Neural progenitor cell (in vitro differentiated cells): ENCODE results near the gene GPM6B. TPM values are rescaled to one million over a fixed set of nuclear protein-coding genes. Genes with fewer than 3 reads are reported as not detected.

Source experiments
- DNase-seq: peaks from one replicate; pipeline ENCODE4 v3.0.0-alpha.2; 2016; ENCODE audit warnings: low spot score
- H2AFZ ChIP-seq: fragments of 200-600 bp; sonication (generic); replicated peaks from 2 replicates; pipeline ENCODE4 v1.6.1; 2016; ENCODE audit warnings: antibody characterized with exemption
- H3F3A ChIP-seq: fragments of 200-600 bp; sonication (generic); 2 replicates; pipeline ENCODE4 v1.6.1; 2016; ENCODE audit warnings: antibody characterized with exemption, low read depth
- H3K27ac ChIP-seq: fragments of 200-600 bp; sonication (generic); 2 replicates; pipeline ENCODE4 v1.5.1; 2016; ENCODE audit warnings: mild to moderate bottlenecking
- H3K27me3 ChIP-seq: fragments of 200-600 bp; sonication (generic); 2 replicates; pipeline ENCODE4 v1.6.1; 2016; ENCODE audit warnings: mild to moderate bottlenecking, moderate library complexity
- H3K36me3 ChIP-seq: fragments of 200-600 bp; sonication (generic); 2 replicates; pipeline ENCODE4 v1.5.1; 2016
- H3K4me1 ChIP-seq: fragments of 200-600 bp; sonication (generic); 2 replicates; pipeline ENCODE4 v1.6.1; 2016; ENCODE audit warnings: mixed run types
- H3K4me2 ChIP-seq: fragments of 200-600 bp; sonication (generic); 2 replicates; pipeline ENCODE4 v1.6.1; 2016
- H3K4me3 ChIP-seq: fragments of 200-600 bp; sonication (generic); 2 replicates; pipeline ENCODE4 v1.5.1; 2016
- H3K79me2 ChIP-seq: fragments of 200-600 bp; sonication (generic); 2 replicates; pipeline ENCODE4 v1.6.1; 2016; ENCODE audit warnings: low read depth
- H3K9ac ChIP-seq: fragments of 200-600 bp; sonication (generic); 2 replicates; pipeline ENCODE4 v1.6.1; 2016
- H3K9me3 ChIP-seq: fragments of 200-600 bp; sonication (generic); 2 replicates; pipeline ENCODE4 v1.5.1; 2016; ENCODE audit warnings: low read depth
- H4K20me1 ChIP-seq: fragments of 200-600 bp; sonication (generic); 2 replicates; pipeline ENCODE4 v1.6.1; 2016; ENCODE audit warnings: low read depth
- H3K27ac Mint-ChIP-seq: 3 replicates; pipeline ENCODE4 v1.8.0; 2021; ENCODE audit warnings: mixed read lengths
- H3K27me3 Mint-ChIP-seq: 2 replicates; pipeline ENCODE4 v1.8.0; 2022; ENCODE audit warnings: low read depth, mild to moderate bottlenecking, inconsistent platforms, moderate library complexity, mixed read lengths; ENCODE audit not compliant: insufficient read depth
- H3K36me3 Mint-ChIP-seq: 3 replicates; pipeline ENCODE4 v1.8.0; 2021; ENCODE audit warnings: mixed read lengths
- H3K4me1 Mint-ChIP-seq: 3 replicates; pipeline ENCODE4 v1.8.0; 2021; ENCODE audit warnings: mixed read lengths
- H3K4me3 Mint-ChIP-seq: 3 replicates; pipeline ENCODE4 v1.8.0; 2021; ENCODE audit warnings: mild to moderate bottlenecking, moderate library complexity, mixed read lengths
- H3K9me3 Mint-ChIP-seq: 3 replicates; pipeline ENCODE4 v1.8.0; 2020; ENCODE audit warnings: mixed read lengths
- CTCF ChIP-seq: fragments of 200-600 bp; sonication (generic); IDR thresholded peaks from 2 replicates; pipeline ENCODE4 v1.5.1; 2017; ENCODE audit warnings: antibody characterized with exemption, mild to moderate bottlenecking
- EZH2 ChIP-seq: fragments of 200-600 bp; sonication (generic); IDR thresholded peaks from 2 replicates; pipeline ENCODE4 v1.6.1; 2017; ENCODE audit warnings: antibody characterized with exemption, mild to moderate bottlenecking, moderate library complexity
- EZH2phosphoT487 ChIP-seq: fragments of 200-600 bp; sonication (generic); IDR thresholded peaks from 2 replicates; pipeline ENCODE4 v1.6.1; 2017; ENCODE audit warnings: antibody characterized with exemption
- total RNA-seq: library from RNA; depleted of rRNA; stranded (reverse); fragments of >200 nt; gene quantifications from 2 replicates; pipeline ENCODE4 v1.2.3, GENCODE V29; 2015; ENCODE audit warnings: low replicate concordance

The GPM6B gene
- total RNA-seq, 1 donor from 2014 or later: 69.2 TPM

- no peaks in the 10 kb centered on the region for H3K79me2 ChIP-seq
- no peaks in the 10 kb centered on the region for H3K9me3 ChIP-seq
- Mint-ChIP-seq H3K27me3 (no peaks in the 10 kb centered on the region), H3K4me1 (peaks cover 39% of the 10 kb centered on the region), H3K9me3 (peaks cover 2% of the 10 kb centered on the region), H3K36me3 (peaks cover 10% of the 10 kb centered on the region), H3K4me3 (no peak overlapping the region), H3K27ac (no peak overlapping the region)
- TF ChIP-seq EZH2 (no peak), CTCF (no peak), EZH2phosphoT487 (no peak)
- H3K4me1 ChIP-seq: peaks cover 9% of the 10 kb centered on the region
- DNase-seq: no peak
- H3K36me3 ChIP-seq: no peaks in the 10 kb centered on the region
- no peak overlapping the region for H3K9ac ChIP-seq
- H4K20me1 ChIP-seq: no peaks in the 10 kb centered on the region
- H3F3A ChIP-seq: no peaks in the 10 kb centered on the region
- no peaks in the 10 kb centered on the region for H3K27me3 ChIP-seq
- H3K4me3 ChIP-seq: no peak overlapping the region
- no peak overlapping the region for H3K27ac ChIP-seq
- H3K4me2 ChIP-seq: no peak overlapping the region
- H2AFZ ChIP-seq: no peak overlapping the region
Observed at GRCh38 chrX:13793897-13794296, 23.0 kb downstream of the GPM6B start.

GRCh38 chrX:13791559-13791958 is 25.3 kb downstream of the GPM6B start:
- no peaks in the 10 kb centered on the region for H4K20me1 ChIP-seq
- no peaks in the 10 kb centered on the region for H3K36me3 ChIP-seq
- no peak overlapping the region for H2AFZ ChIP-seq
- H3K27me3 ChIP-seq: no peaks in the 10 kb centered on the region
- peaks cover 9% of the 10 kb centered on the region for H3K4me1 ChIP-seq
- Mint-ChIP-seq H3K4me3 (peak overlapping the region; percentile 36), H3K36me3 (peaks cover 3% of the 10 kb centered on the region), H3K27ac (peak overlapping the region; percentile 99), H3K9me3 (peaks cover 2% of the 10 kb centered on the region), H3K4me1 (peaks cover 39% of the 10 kb centered on the region), H3K27me3 (no peaks in the 10 kb centered on the region)
- H3K9ac ChIP-seq: no peak overlapping the region
- TF ChIP-seq CTCF (no peak), EZH2 (no peak), EZH2phosphoT487 (no peak)
- H3K9me3 ChIP-seq: no peaks in the 10 kb centered on the region
- no peaks in the 10 kb centered on the region for H3K79me2 ChIP-seq
- no peak overlapping the region for H3K4me3 ChIP-seq
- H3F3A ChIP-seq: no peaks in the 10 kb centered on the region
- H3K27ac ChIP-seq: no peak overlapping the region
- peak; percentile 6 for DNase-seq
- H3K4me2 ChIP-seq: no peak overlapping the region

GRCh38 chrX:13791145-13791544 is 25.7 kb downstream of the GPM6B start:
- H3K4me3 Mint-ChIP-seq: no peak overlapping the region
- DNase-seq: no peak
- H3K79me2 ChIP-seq: no peaks in the 10 kb centered on the region
- no peaks in the 10 kb centered on the region for H3K27me3 ChIP-seq
- no peaks in the 10 kb centered on the region for H3K27me3 Mint-ChIP-seq
- TF ChIP-seq EZH2phosphoT487 (no peak), CTCF (no peak), EZH2 (no peak)
- peaks cover 42% of the 10 kb centered on the region for H3K4me1 Mint-ChIP-seq
- no peaks in the 10 kb centered on the region for H3K9me3 ChIP-seq
- H3K4me2 ChIP-seq: no peak overlapping the region
- H3K9me3 Mint-ChIP-seq: peaks cover 2% of the 10 kb centered on the region
- H4K20me1 ChIP-seq: no peaks in the 10 kb centered on the region
- H3K36me3 Mint-ChIP-seq: peaks cover 3% of the 10 kb centered on the region
- no peak overlapping the region for H3K9ac ChIP-seq
- peaks cover 9% of the 10 kb centered on the region for H3K4me1 ChIP-seq
- H3K27ac ChIP-seq: no peak overlapping the region
- H3F3A ChIP-seq: no peaks in the 10 kb centered on the region
- peak overlapping the region; percentile 99 for H3K27ac Mint-ChIP-seq
- no peaks in the 10 kb centered on the region for H3K36me3 ChIP-seq
- H2AFZ ChIP-seq: no peak overlapping the region
- H3K4me3 ChIP-seq: no peak overlapping the region
